T-helper 2 cell (primary cell): ENCODE measurements around the gene CENPN.
A peak's percentile ranks its signal among the peaks of the same experiment; 100 is the strongest.

ENCODE experiments used
- DNase-seq, 5 experiments: peaks; one replicate each; pipeline versions ENCODE4 v3.0.0 to v3.0.0-alpha.2; 2012 to 2022
- total RNA-seq, 2 donors: gene quantifications; one replicate each; lab custom pipeline; 2026; lab: John Stamatoyannopoulos, UW

Gene CENPN, protein sequence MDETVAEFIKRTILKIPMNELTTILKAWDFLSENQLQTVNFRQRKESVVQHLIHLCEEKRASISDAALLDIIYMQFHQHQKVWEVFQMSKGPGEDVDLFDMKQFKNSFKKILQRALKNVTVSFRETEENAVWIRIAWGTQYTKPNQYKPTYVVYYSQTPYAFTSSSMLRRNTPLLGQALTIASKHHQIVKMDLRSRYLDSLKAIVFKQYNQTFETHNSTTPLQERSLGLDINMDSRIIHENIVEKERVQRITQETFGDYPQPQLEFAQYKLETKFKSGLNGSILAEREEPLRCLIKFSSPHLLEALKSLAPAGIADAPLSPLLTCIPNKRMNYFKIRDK
- total RNA-seq: 13.3 to 18.7 reads per million in 2 donors

GRCh38 chr16:81006813-81007695, at the start of gene CENPN, which contains the start of gene CMC2:
TSS of gene CENPN (plus strand) at chr16:81007214. CDS start at chr16:81011940, 4,726 bp downstream.
TSS of gene CMC2 (minus strand) at chr16:81006885. CDS start at chr16:80997394, 9,491 bp downstream.
- peak; percentile 92 to 99 (median 96) for DNase-seq

- peak in 1 of 5 experiments; percentile 28 for DNase-seq
Observed at GRCh38 chr16:80958284-80958683, 48.7 kb upstream of the CENPN start.

DNA sequence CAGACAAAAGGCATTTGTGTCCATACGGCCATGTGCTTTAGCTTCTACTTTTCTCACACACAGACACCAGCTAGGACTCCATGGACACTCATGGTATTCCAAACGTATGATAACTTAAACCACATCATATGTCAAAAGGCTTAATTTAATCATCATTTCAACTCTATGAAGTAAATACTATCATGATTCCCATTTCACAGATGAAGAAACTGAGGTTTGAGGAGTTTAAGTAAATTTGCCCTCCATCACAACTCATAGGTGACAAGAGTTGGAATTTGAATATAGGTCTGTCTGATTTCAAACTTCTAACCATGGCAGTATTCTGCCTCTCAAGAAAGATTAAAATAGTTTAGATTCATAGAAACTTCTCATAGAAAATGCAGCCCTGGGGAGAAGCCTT, 44.1 kb upstream of the CENPN start:
- no peak for DNase-seq

DNA sequence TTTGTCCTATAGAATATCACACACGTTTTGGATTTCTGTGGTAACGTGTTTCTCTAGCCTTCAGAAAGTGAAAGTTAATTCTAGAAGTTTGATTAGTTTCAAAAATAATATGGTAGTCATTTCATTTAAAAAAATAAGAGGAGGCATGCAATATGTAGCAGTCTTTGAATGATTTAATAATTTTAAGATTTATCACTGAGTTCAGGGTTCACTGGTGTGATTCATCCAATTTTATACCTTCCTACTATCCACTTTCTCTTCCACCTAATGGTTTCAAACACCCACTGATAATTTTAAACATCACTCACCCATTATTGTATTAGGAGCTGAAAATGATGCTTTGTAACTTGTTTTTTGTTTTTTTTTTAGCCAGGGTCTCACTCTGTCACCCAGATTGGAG, 42.7 kb upstream of the CENPN start:
- no peak for DNase-seq

DNA sequence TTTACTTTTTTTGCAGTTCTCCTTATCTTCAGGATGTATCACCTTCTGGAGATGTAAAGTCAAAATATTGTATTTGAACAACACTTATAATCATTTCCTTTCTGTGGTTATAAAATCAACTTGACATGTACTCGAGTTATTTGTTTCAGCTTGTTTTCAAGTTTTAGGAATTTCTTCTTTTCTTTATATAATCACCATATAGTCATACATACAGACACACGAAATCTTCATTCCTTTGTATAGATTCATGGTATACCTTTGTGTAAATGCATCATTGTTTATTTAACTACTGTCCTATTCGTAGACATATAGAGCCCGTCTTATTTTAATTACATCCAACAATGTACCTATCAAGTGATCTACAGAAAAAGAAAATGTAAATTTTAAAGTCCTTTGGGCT, 40.4 kb upstream of the CENPN start:
- no peak for DNase-seq

GRCh38 chr16:80968386-80969113, 38.5 kb upstream of the CENPN start:
- no peak for DNase-seq

DNA sequence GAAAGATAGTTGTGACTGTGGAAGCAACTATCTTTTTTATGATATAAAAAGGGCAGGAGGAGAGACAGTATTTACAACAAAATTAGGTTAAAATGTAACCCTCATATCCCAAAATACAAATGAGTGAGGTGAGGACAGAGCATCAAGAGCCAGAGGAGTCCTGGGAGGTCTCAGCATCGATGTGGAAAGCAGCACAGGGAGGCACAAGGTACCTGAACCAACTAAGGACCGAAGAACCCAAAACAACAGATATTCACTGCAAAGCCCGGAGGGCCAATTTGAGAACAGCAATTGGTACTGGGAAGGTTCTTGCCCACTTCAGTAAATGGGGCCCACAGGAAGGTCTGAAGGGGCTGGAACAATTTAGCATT, 37.9 kb upstream of the CENPN start:
- DNase-seq: no peak

GRCh38 chr16:80971819-80972218, 35.2 kb upstream of the CENPN start:
- no peak for DNase-seq

DNA sequence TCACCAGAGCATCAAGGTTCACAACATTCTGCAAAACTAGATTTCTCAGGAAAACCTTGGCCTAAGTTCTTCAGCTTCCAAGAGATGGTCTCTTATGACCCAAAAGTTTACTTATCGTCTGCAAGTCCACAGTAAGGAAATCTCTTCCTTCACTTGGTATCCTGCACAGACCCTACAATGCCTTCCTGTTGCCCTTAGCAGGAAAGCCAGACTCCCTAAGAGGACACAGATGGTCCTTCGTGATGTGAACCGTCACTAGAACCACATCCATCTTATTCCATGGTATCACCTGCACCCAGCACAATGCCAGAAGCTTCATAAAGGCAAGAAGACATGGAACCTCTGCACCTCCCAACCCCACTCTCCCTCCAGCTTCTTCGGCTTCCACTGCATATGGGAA, 34.4 kb upstream of the CENPN start:
- no peak for DNase-seq

GRCh38 chr16:80973991-80974390, 33.0 kb upstream of the CENPN start:
- no peak for DNase-seq

GRCh38 chr16:80974649-80975376, 32.2 kb upstream of the CENPN start:
- peak in 1 of 5 experiments; percentile 24 for DNase-seq

DNA sequence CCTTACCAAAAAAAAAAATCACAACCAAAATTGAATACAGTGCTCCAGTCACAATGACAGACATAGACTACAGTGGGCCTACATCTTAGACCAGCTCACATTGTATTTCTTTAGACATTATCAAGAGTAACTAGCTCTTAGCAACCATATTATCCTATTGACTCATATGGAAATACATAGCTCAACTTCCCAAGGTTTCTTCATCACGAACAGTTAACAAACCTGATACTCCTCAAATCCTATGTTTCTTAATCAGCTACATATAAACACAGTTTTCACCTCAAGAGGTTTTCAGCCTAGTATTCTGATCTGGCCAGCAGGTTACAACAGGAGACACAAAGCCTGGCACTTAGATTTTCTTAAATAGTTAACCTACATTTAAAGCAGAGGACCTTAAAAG, 30.1 kb upstream of the CENPN start:
- no peak for DNase-seq

DNA sequence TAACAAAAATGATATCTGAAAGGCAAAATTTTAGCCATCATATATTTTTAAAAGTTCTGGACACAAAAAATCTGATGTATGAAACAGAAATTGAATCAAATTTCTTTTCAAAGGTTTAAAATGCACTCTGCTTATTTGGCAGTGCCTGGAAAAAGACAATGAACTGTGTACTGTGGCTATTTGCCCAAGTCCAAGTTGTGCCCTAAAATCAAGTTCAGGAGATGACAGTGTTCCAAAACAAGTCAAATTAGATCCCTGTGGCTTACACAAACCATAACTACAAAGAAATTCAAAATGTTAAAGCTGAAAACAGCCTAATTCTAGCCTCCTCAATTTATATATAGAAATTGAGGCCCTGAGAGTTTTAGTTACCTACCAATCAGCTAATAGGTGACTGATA, 25.9 kb upstream of the CENPN start:
- no peak for DNase-seq

DNA sequence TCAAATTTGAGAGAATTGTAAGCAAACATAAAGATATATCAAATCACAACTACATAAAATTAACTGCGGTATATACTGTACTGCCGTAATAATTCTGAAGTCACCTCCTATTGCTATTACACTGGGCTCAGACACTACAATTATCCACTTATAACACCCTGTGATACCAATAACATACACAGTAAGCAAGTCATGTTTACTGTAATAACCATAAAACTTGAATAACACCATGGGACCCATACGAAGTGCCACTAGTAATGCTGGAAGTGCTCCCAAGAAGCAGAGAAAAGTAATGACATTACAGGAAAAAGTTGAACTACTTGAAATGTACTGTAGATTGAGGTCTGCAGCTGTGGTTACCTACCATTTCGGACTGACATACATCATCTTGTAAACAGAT, 24.4 kb upstream of the CENPN start:
- DNase-seq: no peak

DNA sequence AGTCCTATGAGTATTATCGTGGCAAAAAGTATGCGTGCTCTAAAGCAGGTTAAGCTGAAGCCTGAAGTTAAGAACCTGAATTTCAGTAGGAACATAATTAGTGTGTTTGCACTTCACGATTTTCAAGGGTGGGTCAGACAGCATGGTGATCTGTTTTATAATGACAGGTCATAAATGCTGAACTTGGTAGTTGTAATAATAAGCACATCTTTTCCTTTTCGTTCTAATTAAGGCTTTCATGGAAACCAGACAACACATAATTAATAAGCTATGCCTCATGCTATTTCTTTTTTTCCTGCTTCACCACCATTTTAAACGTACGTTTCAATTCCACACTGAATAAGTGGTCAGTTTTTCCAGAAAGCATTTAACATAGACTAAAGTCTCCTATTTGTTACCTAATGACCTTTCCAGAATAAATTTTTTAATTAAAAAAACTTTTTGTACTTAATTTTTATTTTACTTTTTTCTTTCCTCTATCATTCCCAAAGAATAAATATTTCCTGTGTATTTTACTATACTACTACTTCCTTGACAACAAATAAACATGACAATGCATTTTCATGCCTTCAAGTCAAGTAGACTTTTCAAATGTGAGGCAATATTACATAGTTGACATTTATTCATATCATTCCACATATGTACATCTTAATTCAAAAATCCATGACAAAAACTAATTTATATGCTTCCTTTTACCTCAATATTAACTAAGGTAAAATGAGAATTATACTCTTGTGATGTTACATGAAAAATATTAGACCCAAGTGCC, 22.7 kb upstream of the CENPN start:
- DNase-seq: no peak

GRCh38 chr16:80985611-80986010, 21.4 kb upstream of the CENPN start:
- no peak for DNase-seq

DNA sequence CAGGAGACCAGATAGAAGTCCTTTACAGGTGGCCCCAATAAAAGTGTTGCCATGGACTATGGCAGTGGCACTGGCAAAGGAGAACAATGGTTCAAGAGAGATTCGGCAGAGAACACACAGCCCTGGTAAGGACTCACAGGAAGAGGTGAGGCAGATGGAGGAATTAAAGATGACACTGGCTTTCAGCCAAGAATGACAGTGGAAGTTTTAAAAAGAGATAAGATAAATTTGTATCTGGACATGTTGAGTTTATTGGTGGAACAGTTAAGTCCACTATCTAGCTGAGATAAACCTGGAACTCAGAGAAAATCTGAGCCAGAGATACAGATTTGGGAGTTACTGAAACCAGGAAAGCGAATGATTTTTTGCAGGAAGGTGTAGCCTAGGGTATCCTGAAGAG, 20.5 kb upstream of the CENPN start:
- no peak for DNase-seq

DNA sequence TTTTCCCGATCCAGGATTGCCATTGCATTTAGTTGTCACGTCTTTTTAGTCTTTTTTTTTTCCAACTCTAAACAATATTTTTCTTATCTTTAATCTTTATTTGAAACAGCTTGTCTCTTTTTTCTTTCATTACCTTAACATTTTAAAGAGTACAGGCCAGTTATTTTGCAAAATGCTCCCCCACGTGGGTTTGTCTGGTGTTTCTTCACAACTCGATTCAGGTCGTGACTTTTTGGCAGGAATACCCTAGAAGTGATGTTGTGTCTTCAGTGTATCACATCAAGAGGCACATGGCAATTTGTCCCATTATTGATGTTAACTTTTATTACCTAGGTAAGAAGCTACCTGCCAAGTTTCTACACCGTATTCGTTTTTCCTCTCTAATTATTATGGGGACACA, 18.3 kb upstream of the CENPN start:
- DNase-seq: no peak

DNA sequence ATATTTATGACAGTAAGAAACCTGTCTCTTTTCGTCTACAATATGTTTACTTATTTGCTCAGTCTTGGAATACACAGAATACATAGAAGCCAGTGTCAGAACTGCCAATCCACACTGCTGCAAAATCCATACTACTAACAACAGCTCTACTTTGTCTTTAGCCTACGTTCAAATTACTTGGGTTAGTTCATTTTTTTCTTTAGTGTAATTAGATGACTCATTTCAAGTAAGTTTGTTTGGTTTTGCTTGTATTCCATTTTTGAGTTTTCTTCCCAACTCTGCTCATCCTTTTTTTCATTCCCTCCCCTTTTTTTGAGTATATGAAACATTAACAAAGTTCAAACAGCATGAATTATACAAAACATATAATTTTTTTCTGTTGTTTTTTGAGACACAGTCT, 17.2 kb upstream of the CENPN start:
- no peak for DNase-seq

DNA sequence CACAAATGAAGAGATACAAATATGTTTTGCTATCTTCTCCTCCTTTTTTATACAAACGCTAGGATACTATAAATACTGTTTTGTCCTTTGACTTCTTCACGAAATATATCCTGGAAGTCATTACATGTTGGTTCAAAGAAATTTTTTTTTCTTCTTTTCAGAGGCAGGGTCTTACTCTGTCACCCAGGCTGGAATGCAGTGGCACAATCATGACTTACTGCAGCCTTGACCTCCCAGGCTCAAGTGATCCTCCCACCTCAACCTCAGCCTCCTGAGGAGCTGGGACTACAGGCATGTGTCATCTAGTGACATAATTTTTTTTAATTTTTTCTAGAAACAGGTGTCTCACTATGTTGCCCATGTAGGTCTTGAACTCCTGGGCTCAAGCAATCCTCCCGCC, 16.4 kb upstream of the CENPN start:
- DNase-seq: no peak

DNA sequence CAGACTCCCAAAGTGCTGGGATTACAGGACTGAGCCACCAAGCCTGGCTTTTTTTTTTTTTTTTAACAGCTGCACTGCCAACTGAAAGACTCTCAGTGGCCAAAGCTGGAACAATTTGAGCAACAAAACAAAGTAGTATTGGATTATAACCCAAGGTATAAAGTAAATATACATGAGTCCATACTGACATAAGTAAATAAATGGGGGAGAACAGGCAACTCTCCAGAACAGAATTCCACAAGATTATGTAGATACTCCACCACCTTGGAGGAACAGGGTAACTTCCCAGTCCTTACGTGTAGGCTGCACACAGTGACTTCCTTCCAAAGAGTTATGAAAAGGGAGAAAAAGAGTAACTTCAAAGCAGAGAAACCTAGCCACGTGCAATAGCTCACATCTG, 16.0 kb upstream of the CENPN start:
- no peak for DNase-seq
